Smooth muscle cell (in vitro differentiated cells): ENCODE measurements around the gene ZP4. TPM values are rescaled to one million over a fixed set of nuclear protein-coding genes. Genes with fewer than 3 reads are reported as not detected.

Source experiments
- DNase-seq: peaks from one replicate; lab custom pipeline; 2025; ENCODE audit not compliant: unreplicated experiment; lab: John Stamatoyannopoulos, UW
- H2AFZ ChIP-seq: fragments of 200-600 bp; sonication (generic); 2 replicates; pipeline ENCODE4 v1.6.0; 2016; ENCODE audit warnings: antibody characterized with exemption, low read depth, mild to moderate bottlenecking
- H3F3A ChIP-seq: fragments of 200-600 bp; sonication (generic); 2 replicates; pipeline ENCODE4 v1.6.0; 2017; ENCODE audit warnings: antibody characterized with exemption, low read depth
- H3K27ac ChIP-seq: fragments of 200-600 bp; sonication (generic); 2 replicates; pipeline ENCODE4 v1.5.1; 2016; ENCODE audit warnings: low read depth, mild to moderate bottlenecking
- H3K27me3 ChIP-seq: fragments of 200-600 bp; sonication (generic); 2 replicates; pipeline ENCODE4 v1.6.1; 2016; ENCODE audit warnings: low read depth, mild to moderate bottlenecking
- H3K36me3 ChIP-seq: fragments of 200-600 bp; sonication (generic); 2 replicates; pipeline ENCODE4 v1.5.1; 2016; ENCODE audit warnings: low read depth
- H3K4me1 ChIP-seq: fragments of 200-600 bp; sonication (generic); 2 replicates; pipeline ENCODE4 v1.5.1; 2016; ENCODE audit warnings: low read depth
- H3K4me2 ChIP-seq: fragments of 200-600 bp; sonication (generic); 2 replicates; pipeline ENCODE4 v1.6.0; 2016; ENCODE audit warnings: mild to moderate bottlenecking
- H3K4me3 ChIP-seq: fragments of 200-600 bp; sonication (generic); 2 replicates; pipeline ENCODE4 v1.5.1; 2016; ENCODE audit warnings: mild to moderate bottlenecking
- H3K79me2 ChIP-seq: fragments of 200-600 bp; sonication (generic); 2 replicates; pipeline ENCODE4 v1.6.0; 2016; ENCODE audit warnings: low read depth, mild to moderate bottlenecking
- H3K9ac ChIP-seq: fragments of 200-600 bp; sonication (generic); 2 replicates; pipeline ENCODE4 v1.6.0; 2016; ENCODE audit warnings: low read depth
- H3K9me3 ChIP-seq: fragments of 200-600 bp; sonication (generic); replicated peaks from 2 replicates; pipeline ENCODE4 v1.5.1; 2016; ENCODE audit warnings: low read depth
- H4K20me1 ChIP-seq: fragments of 200-600 bp; sonication (generic); 2 replicates; pipeline ENCODE4 v1.6.0; 2016; ENCODE audit warnings: low read depth
- CTCF ChIP-seq: fragments of 200-600 bp; sonication (generic); IDR thresholded peaks from 2 replicates; pipeline ENCODE4 v1.5.1; 2017; ENCODE audit warnings: borderline replicate concordance, mild to moderate bottlenecking, antibody characterized with exemption; ENCODE audit not compliant: insufficient read depth, poor library complexity, severe bottlenecking
- WGBS: methylation state at CpG from one replicate; pipeline ENCODE4 v1.1.7; 2016; ENCODE audit warnings: low lambda C conversion rate; 5-methylcytosine and 5-hydroxymethylcytosine counted together
- polyA plus RNA-seq: library from polyadenylated mRNA; unstranded; fragments of >200 nt; fragmentation: Nextera tagmentation; extraction: Ambion mirVana; gene quantifications from 2 replicates; pipeline ENCODE4 v1.2.1, GENCODE V29; 2016
- total RNA-seq: library from RNA; depleted of rRNA; stranded (reverse); fragments of >200 nt; gene quantifications from 2 replicates; pipeline ENCODE4 v1.2.3, GENCODE V29; 2014

The ZP4 gene
- total and polyA plus RNA-seq, 2 experiments from 2014 or later = 0.31 TPM; not detected in 1

DNA sequence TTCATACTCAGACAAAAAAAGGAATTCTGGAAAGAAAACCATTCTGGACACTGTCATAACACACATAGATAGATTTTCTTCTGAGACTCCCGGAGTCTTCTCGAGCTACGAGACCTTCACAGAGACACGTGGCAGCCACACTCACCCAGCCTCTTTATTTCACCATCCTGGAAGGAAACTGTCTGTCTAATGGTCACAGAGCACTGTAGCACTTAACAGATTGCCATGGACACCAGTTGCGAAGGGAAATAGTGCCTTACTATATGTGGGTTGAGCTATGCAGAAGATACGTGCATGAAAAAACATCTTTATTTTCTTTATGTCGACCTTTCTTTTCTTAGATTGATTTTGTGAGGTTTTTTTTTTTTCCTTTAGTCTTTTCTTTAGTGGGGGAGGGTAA, 57.9 kb downstream of the ZP4 start:
- no peak overlapping the region for H3K4me3 ChIP-seq
- DNase-seq = no peak
- no peaks in the 10 kb centered on the region for H3F3A ChIP-seq
- no peaks in the 10 kb centered on the region for H3K4me1 ChIP-seq
- H3K27ac ChIP-seq = no peak overlapping the region
- no peak for TF ChIP-seq CTCF
- H3K9ac ChIP-seq = no peak overlapping the region
- no peak overlapping the region for H2AFZ ChIP-seq
- H3K27me3 ChIP-seq = no peaks in the 10 kb centered on the region
- no peaks in the 10 kb centered on the region for H3K36me3 ChIP-seq
- WGBS = 57% methylated on average over 7 of the region's 7 CpGs
- no peaks in the 10 kb centered on the region for H3K79me2 ChIP-seq
- H4K20me1 ChIP-seq = no peaks in the 10 kb centered on the region
- no peaks in the 10 kb centered on the region for H3K9me3 ChIP-seq
- H3K4me2 ChIP-seq = no peak overlapping the region
